D721Med (cell line): ENCODE data around the gene CDC25A.
A peak's percentile ranks its signal among the peaks of the same experiment; 100 is the strongest.

Source experiments
- DNase-seq: peaks from one replicate; pipeline ENCODE4 v3.0.0; 2011; ENCODE audit warnings: low spot score; ENCODE audit not compliant: insufficient read length
- FAIRE-seq: peaks from 2 replicates; lab custom pipeline; 2011; peaks lifted over from hg19 to GRCh38; lab: Jason Lieb, UNC
- CTCF ChIP-seq: IDR thresholded peaks from 2 replicates; pipeline ENCODE4 v1.5.1; 2012; ENCODE audit warnings: mild to moderate bottlenecking, control low read depth; ENCODE audit not compliant: insufficient read depth; ENCODE audit errors: missing control alignments

Gene CDC25A

DNA sequence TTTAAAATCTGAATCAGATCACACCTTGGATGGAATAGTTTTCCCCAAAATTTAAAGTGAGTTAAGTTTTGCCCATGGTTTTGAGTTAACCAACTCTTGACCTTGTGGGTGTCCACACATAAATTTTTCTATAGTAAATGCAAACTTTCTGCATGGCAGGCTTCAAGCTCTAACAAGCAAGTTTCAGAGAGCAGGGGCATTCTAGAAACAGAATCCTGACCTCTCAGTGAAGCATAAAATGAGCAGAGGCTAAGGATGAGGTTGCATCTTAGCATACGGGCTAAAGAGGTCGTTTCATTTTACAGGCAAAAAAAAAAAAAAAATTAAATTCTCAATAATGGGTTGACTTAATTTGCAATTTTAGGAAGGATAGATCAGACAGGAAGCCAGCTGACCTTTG is 32.1 kb downstream of the CDC25A start:
- FAIRE-seq (no peak), DNase-seq (no peak)
- no peak for TF ChIP-seq CTCF

GRCh38 chr3:48155122-48155521 is 33.1 kb downstream of the CDC25A start:
- no peak for DNase-seq
- no peak for FAIRE-seq
- TF ChIP-seq CTCF = no peak

GRCh38 chr3:48151807-48152427 is 36.3 kb downstream of the CDC25A start:
- FAIRE-seq (no peak), DNase-seq (no peak)
- no peak for TF ChIP-seq CTCF

DNA sequence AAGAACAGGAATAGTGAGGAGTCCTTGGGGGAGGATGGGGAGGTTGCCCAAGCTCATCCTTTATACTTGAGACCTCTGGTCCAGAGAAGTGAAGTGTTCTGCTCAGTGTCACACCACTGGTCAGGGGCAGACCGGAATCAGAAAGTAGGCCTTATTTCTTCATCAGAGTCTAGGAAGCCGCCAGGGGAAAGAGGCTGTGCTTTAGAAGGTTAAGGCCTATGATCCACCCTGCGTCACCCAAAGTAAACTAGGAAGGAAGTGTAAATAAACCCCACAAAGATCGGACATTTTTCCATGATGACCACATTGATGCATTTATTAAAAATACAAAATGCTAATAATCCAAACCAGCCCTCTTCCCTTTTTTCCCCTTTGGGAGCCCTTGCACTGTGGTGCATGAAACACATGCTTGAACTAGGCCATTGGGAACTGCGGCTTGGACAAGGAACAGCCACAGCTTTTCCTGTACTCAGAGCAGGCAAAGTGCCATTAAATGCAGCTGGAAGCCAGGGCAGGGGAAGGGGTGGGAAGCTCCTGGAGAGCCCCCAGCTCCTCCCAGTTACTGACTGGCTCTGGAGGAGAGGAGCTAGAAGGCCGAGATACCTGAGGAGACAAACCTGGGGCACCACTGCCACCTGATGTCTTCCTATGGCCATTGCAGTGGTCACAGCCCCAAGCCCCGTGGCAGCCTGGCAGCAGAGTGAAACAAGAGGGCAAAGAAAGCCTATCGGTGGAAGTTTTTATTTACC is 37.0 kb downstream of the CDC25A start:
- DNase-seq = peak; percentile 44
- FAIRE-seq = no peak
- peak; percentile 77 for TF ChIP-seq CTCF

DNA sequence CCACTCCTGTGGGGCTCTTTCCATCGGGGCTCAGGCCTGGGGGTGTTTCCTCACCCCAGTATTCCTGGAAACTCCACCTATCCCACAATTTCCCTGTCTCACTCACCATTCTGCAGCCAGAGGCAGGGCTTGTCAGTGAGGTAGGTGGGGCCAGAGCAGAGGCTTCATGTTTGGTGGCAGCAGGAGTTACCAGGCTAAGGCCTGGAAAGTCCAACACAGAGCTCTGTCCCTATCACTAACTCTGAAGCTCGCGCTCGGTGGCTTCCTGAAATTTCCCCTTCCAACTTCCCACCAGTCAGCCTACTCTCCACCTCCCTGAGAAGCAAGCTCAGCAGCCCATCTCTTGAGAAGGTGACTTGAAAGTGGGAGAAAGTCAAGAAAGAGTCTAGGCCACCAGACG is 44.2 kb downstream of the CDC25A start:
- TF ChIP-seq CTCF = no peak
- DNase-seq (no peak), FAIRE-seq (no peak)

DNA sequence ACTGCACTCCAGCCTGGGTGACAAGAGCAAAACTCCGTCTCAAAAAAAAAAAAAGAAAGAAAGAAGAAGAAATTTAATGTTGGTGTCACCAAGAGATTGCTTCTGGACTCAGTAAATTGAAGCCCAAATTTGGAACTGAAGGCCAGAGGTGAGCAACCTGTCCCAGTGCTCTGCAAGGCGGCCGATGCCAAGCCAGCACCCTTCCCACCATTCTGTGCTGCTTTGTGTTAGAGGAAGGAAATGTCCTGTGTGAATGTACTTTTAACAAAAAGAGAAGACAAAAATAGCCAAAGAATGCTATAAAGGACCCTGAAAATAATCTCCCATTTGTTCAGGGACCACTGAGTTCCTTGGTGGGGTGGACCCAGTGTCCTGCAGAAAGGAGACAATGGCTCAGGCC is 44.6 kb downstream of the CDC25A start:
- DNase-seq (no peak), FAIRE-seq (no peak)
- TF ChIP-seq CTCF = no peak

GRCh38 chr3:48142316-48142870 is 45.8 kb downstream of the CDC25A start:
- no peak for DNase-seq
- no peak for TF ChIP-seq CTCF
- FAIRE-seq = no peak
